Stimulated activated CD4-positive, alpha-beta T cell treated with anti-CD3 and anti-CD28 coated beads, TNF-alpha, amount 100 ng/mL, for 4 hours (primary cell): ENCODE data around the gene FHAD1.

ENCODE experiments used
- DNase-seq, 3 experiments: peaks; one replicate each; pipeline ENCODE4 v3.0.0-alpha.2; 2020; ENCODE audit warnings: low read depth in 3 of 3

The FHAD1 gene

DNA sequence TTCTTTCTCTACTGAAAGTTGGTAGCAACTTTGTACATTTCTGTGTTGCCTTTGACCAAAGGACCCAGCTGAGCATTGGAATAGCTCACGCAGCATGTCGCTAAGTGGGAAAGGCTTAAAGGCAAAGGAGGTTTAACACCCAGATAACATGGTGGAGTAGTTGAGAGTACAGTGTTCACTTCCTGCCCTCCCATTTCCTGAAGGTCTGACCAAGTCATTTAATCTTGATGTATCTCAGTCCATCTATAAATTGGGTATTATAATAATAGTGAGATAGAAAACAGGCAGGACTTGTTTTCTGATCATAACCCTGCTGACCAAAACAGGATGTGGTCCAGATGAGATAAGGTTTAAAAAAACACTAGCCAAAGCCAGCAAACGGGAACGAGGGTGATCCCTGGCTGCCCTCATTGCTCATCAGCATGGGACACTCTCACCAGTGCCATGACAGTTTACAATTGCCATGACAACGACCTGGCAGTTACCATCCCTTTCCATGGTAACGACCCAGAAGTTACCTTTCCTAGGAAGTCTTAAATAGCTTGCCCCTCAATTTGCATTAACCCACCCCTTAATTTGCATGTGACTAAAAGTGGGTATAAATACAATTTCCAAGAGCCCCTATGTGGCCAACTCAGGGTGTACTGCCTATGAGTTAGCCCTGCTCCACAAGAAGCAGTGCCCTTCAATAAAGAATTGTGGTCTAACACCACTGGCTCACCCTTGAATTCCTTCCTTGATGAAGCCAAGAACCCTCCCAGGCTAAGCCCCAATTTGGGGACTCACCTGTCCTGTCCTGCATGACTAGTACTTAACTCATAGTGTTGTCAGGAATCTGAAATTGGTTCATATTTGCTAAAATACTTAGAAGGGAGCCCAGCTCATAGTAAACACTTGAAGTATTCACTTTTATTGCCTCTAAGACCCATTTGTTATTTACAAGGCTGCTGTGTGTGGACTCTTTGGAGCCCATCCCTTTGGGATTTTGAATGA is 28.4 kb upstream of the FHAD1 start:
- no peak for DNase-seq

DNA sequence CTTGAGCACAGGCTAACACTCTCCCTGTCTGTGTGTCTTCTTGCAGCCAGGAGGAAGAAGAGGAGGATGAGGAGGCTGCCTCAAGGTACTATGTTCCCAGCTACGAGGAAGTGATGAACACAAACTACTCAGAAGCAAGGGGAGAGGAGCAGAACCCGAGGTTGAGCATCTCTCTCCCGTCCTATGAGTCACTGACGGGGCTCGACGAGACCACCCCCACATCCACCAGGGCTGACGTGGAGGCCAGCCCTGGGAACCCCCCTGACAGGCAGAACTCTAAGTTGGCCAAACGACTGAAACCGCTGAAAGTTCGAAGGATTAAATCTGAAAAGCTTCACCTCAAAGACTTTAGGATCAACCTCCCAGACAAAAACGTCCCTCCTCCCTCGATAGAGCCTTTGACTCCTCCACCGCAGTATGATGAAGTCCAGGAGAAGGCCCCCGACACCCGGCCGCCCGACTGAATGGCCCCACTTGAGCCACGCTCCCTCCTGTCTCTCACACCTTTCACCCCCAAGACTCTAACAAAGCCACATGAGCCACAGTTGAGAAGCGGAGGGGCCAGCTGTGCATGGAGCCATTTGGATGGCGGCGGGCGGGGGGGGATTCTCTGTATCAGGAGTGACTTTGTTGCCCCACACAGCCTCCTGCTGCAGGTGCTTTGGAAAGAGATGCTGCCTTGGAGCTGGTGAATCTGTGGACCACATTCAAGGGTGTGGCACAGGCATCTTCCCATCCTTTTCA is 27.6 kb upstream of the FHAD1 start:
- no peak for DNase-seq

DNA sequence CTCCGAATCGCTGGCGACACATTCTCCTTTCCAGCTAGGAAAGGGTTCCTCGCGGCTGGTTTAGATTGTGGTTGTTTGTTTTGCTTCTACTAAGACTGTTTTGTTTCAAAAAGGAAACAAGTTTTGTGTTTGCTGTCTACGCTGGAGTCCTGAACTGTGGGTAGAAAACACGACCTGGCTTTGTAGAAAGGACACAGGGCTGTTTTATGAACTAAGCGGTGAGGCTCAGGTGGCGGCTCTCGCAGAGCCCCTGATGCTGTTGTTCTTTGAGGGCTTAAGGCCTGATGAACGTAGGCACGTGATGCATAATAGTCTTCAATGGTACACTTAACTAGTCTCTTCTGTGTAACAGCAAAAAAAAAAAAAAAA is 27.0 kb upstream of the FHAD1 start:
- no peak for DNase-seq

DNA sequence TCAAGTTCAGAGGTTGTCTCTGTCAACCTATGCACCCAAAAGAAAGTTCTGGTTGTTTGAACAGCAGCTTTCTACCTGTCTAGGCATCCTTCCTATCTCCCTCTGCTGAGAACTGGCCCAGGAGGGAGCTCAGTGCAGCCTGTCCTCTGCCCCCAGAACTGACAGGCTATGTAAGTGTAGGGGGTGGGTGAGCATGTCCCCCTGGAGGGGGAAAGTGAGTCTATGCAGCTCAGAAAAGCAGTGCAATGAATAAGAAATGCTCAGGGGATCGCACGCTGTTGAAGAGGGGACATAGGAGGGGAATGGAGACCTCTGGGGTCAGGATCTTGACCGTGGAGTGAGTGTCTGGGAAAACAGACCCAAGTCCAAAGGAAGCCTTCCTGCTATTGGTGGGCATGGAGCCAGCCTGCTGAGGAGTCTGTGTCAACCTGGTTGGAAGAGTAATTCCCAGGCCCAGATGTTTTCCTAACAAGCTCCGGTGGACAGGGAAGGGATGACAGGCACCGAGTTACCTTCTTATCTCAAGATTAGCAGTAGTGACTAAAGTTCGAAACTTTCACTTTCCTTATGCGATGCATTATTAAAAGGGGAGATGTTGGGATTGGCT is 26.1 kb upstream of the FHAD1 start:
- DNase-seq, result no peak

DNA sequence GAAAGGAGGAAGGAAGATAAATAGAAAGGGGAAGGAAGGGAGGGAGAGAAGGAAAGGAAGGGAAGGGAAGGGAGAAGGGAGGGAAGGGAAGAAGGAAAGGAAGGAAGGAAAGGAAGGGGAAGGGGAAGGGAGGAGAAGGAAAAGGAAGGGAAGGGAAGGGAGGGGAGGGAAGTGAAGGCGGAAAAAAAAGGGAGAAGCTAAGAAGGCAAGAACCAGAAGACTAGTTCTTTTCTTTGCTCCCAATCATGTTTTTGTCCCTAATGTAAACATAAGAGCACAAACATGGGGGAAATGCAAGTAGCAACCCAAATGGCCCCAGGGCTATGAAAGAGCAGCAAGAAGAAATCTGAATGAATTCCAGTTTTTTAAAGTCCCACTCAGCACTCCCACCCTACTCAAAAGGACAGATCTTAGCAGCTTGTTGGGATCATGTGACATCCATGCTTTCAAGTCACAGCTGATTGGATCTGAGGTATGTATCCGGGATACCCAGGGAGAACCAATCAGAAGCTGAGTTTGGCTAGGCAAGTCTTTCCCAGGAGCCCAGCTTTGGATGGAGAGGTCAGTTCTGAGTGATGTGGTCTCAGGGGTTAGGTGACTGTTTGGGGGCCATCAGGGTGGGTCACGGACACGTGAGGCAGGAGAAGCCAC is 24.2 kb upstream of the FHAD1 start:
- DNase-seq, result no peak

DNA sequence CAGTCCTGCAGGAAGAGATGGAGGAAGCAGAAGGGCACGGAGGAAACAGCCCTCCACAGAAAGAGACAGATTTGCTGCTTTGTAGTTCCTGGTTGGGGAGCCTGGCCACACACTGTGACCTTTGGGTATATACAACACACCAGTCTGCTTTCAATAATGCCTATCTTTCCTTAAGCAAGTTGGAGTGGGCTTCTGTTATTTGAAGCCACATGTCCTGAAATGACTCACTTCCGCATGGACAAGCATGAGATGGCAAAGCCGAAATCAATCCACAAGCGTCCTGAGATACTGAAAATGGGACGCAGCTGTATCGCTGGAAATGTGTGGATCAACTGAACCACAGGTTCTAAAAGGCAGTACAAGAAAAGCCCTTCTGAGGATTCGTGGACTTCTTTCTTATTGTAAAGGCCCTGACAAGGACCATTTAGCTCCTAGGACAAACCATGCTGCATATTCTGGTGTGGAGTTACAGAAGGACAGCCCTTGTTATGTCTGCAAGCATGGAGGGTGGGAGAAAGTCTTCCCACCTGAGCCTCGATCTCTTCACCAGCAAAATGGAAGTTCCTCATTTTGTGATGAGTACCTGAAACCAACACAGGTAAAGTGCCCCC is 22.7 kb upstream of the FHAD1 start:
- DNase-seq, result no peak

DNA sequence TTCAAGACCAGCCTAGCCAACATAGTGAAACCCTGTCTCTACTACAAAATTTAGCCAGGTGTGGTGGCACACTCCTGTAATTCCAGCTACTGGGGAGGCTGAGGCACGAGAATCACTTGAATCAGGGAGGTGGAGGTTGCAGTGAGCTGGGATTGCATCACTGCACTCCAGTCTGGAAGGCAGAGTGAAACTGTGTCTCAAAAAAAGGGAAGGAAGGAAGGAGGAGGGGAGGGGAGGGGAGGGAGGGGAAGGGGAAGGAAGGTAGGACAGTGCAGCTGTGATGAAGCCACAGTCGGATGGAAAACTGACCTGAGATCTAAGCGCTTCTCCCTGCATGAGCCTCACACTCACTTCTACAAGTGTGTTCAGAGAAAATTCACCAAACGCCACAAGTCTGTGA is 22.0 kb upstream of the FHAD1 start:
- DNase-seq, result no peak

DNA sequence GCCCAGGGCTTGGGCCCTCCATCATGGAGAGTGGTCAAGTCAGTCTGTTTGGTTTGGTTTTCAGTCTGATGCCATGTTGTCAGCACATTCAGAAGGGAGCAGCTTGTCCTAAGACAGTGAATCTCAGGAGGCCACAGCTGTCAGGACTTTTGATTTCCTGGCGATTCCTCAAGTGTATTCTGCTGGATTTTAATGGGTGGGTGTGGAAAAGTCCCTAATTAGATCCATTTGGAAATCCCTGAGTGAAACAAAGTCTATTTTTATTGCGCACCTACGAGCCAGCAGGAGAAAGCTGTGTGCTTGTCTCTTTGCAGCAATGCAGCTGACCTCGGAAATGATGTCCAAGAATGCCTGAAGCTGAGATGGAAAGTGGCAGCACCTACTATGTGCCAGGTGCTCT is 21.6 kb upstream of the FHAD1 start:
- no peak for DNase-seq

DNA sequence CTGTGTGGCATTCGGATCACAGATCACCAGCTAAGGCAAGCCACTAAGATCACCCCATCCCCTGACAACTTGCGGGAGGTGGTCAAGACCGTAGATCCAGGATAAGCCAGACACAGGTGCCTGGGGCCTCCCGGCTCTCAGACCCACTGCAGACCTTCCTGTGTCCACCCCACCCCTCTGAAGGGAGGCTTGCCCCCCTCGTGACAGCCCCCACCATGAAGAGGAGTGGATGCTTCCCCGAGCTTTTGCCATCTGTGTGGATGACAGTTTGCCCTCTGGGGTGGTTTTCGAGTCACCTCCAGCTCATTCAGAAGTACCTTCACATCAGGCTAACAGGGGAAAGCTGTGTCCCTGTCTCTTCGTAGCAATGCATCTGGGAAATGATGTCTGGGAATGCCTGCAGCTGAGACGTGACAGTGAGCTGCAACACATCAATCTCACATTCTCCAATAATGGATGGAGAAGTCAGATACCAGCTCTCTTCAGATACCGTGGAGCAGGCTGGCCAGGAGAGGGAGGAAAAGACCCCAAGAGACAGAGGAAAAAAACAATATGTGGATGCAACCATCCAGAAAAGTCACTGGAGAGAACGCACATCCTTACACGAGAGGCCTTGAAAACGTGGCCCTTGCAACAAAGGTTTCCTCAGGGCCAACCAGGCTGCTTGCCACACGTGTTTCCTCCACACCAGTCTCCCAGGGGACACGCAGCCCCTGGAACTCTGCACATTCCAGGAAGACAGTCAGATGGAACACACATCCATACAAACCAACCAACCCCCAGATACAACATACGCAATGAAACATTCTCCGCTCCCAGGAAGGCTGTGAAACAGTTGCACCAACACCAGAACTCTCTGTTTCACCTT is 20.4 kb upstream of the FHAD1 start:
- DNase-seq, result no peak

DNA sequence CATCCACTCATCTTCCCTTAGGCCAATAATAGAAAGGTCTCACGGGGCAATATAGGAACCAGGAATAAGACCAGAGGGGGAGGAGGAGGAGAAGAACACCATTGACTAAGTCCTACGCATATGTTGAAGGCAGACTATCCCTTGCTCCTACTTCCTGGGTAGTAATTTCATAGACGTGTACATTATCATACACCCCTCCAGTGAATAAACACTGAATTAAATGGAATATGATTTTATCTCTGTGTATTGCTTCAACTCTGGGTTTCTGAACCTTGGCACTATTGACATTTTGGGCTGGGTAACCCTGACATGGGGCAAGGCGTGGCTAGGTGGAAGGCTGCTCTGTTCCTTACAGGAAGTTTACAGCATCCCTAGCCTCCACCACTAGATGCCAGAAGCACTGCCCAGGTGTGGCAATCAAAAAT is 17.3 kb upstream of the FHAD1 start:
- DNase-seq, result no peak

DNA sequence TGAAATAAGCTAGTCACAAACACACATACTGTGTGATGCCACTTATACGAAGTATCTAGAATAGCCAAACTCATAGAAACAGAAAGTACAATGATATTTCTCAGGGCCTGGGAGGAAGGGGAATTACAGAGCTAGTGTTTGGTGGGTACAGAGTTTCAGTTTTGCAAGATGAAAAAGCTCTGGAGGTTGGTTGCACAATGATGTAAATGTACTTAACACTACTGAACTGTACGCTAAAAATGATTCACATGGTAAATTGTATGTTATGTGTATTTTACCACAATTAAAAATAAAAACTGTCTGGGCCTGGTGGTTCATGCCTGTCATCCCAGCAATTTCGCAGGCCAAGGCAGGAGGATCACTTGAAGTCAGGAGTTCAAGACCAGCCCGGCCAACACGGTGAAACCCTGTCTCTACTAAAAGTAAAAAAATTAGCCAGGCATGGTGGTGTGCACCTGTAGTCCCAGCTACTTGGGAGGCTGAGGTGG is 15.3 kb upstream of the FHAD1 start:
- no peak for DNase-seq

DNA sequence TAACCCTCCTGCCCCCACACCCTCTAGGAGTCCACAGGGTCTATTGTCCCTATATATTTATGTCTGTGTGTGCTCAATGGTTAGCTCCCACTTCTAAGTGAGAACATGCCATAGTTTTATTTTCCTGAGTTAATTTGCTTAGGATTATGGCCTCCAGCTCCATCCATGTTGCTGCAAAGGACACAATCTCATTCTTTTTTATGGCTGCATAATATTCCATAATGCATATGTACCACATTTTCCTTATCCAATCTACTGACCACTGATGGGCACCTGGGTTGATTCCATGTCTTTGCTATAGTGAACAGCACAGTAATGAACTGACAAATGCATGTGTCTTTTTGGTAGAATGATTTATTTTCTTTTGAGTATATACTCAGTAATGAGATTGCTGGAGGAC is 13.3 kb upstream of the FHAD1 start:
- no peak for DNase-seq

DNA sequence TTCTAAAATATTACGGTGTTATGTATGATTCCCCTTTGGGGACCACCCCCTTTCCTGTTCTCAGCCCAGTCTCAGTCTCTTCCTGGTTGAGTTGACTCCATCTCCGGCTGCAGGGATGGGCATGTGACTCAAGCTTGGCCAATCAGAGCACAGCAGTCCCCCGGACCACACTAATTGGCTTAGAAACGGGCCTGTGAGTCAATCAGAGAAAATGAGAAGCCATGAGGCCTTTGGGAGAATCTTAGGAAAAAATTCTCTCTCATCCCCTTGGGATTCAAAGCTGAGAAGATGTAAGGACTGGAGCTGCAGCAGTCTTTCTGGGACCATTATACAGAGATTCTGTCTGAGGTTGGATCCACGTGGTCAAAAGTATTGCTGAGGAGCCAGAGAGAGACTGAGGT is 10.7 kb upstream of the FHAD1 start:
- no peak for DNase-seq

DNA sequence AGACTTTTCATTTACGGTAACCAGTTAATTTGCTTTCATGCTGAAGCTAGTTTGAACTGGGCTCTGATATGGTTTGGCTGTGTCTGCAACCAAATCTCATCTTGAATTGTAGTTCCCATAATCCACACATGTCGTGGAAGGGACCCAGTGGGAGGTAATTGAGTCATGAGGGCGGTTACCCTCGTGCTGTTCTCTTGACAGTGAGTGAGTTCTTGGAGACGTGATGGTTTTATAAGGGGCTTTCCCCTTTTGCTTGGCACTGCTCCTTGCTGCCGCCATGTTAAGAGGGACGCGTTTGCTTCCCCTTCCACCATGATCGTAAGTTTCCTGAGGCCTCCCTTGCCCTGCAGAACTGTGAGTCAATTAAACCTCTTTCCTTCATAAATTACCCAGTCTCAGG is 10.3 kb upstream of the FHAD1 start:
- DNase-seq, result no peak

DNA sequence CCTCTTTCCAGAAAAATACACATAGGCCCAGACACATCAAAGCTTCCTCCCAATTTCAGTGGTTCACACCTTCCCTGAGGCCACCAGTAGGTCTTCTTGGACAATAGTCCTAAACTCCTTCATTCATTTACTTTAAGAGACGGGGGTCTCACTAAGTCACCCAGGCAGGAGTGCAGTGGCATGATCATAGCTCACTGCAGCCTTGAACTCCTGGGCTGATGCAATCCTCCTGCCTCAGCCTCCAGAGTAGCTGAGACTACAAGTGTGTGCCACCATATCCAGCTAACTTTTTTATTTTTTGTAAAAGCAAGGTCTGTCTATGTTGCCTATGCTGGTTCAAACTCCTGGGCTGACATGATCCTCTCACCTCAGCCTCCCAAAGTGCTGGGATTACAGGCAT is 8.2 kb upstream of the FHAD1 start:
- no peak for DNase-seq

DNA sequence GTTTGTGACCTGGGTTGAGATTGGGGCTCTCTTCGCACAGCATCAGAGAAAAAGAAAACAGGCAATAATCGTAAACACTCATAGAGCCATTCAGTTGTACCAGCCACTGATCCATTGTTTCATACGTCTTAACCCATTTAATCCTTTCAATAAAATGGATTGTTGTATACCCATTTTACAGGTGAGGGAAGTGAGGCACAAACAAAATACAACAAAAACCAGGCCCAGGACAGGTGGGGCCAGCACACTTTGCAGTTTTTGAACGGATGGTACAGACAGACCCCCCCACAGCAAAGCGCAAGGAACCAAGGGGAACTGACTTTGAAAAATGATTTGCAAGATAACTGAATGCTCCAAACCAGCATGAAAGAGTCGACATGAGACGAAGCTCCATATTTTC is 4.3 kb upstream of the FHAD1 start:
- no peak for DNase-seq

DNA sequence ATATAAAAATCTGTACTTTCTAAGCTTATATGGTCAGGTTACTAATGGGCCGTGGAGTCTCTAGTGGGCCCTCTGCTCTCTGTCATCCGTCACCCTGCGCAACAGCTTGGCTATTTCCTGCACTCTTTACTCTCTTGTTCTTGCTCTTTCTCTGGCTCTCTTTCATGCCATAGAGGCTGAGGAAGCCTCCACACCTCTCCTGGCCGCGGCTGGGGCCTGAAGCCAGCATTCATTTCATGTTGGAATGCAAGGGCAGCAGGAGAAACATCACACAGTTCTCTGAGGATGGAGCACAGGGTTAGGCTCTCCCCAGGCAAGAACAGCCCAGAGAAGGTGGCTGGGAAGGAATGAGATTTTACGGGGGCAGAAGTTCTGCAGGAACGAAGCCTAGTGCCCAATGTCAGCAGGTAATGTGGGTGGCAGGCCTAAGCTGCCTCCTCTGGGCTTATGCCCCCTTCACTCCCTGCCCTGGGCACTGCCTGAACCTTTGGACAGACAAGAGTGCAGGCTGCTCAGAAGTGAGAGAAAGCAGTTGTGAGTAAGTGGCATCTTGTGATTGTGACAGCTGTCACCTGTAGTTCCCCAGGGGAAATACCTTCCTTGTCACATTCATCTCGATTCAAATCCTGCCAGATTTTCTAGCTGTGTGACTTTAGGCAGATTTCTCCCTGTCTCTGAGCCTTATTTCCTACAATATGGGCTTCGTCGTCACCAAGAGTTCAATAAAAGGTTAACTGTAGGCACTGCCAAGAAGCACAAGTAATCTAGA is 3.6 kb upstream of the FHAD1 start:
- no peak for DNase-seq

DNA sequence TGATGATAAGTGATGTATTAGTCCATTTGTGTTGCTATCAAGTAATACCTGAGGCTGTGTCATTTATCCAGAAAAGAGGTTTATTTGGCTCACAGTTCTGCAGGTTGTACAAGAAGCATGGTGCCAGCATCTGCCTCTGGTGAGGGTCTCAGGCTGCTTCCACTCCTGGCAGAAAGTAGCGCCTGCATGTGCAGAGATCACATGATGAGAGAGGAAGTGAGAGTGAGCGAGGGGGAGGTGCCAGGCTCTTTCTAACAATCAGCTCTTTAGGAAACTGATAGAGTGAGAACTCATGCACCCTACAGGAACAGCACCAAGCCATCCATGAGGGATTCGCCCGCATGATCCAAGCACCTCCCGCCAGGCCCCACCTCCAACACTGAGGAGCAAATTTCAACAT is 2.2 kb upstream of the FHAD1 start:
- no peak for DNase-seq

DNA sequence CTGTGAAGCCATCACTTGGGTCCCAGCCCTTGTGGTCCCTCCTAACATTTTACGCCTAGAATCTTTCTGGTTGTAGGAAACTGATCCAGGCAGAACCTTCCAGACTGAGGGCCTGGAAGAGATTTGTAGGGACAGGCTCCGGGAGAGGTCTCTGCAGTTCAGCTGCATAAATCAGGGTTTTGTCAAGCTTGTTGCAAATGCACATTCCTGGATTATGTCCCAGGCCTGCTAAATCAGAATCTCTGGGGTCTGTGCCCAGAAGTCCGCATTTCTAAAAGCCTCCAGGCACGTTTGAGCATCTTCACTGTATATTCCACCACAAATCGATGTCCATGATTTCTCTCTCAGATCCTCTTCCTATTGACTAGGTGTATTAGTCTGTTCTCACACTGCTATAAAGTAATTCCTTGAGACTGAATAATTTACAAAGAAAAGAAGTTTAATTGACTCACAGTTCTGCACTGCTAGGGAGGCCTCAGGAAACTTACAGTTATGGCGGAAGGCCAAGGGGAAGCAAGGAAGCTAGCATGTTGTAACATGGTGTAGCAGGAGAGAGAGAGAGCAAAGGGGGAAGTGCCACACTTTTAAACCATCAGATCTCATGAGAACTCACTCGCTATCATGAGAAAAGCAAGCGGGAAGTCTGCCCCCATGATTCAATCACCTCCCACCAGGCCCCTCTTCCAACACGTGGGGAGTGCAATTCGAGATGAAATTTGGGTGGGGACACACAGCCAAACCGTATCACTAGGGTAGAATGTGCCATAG is 1.2 kb upstream of the FHAD1 start:
- DNase-seq, result no peak
